H1 (cell line): ENCODE measurements around the gene TRAPPC2L. TPM values are rescaled to one million over a fixed set of nuclear protein-coding genes. Genes with fewer than 3 reads are reported as not detected.

Experiments
- CTCF ChIA-PET: fragments of 300-600 bp; sonication (Branson Sonifier 250); formaldehyde crosslinking; loops from one replicate; lab custom pipeline; 2021; ENCODE audit not compliant: partially characterized antibody; lab: Charles Lee
- POLR2A ChIA-PET: fragments of 300-600 bp; sonication (Branson Sonifier 250); formaldehyde crosslinking; loops from one replicate; lab custom pipeline; 2021; ENCODE audit warnings: inconsistent platforms; ENCODE audit not compliant: partially characterized antibody; lab: Charles Lee
- DNase-seq, 2 experiments: peaks; one replicate each; pipeline versions ENCODE4 v3.0.0 to v3.0.0-alpha.2; 2010 to 2022; ENCODE audit warnings: low spot score in 2 of 2, low read depth in 1 of 2, mixed read lengths in 1 of 2
- FAIRE-seq: peaks from 2 replicates; lab custom pipeline; 2011; peaks lifted over from hg19 to GRCh38; lab: Jason Lieb, UNC
- H2AFZ ChIP-seq: 2 replicates; pipeline ENCODE4 v1.8.1; 2012; ENCODE audit warnings: low read length, inconsistent platforms
- H2AK5ac ChIP-seq: 2 replicates; pipeline ENCODE4 v1.6.1; 2013; ENCODE audit warnings: low read depth, low read length
- H2BK120ac ChIP-seq: replicated peaks from 2 replicates; pipeline ENCODE3; 2013; ENCODE audit warnings: low read depth, low read length, inconsistent platforms
- H2BK12ac ChIP-seq: 2 replicates; pipeline ENCODE4 v1.6.1; 2013; ENCODE audit warnings: low read depth, low read length
- H2BK15ac ChIP-seq: 2 replicates; pipeline ENCODE4 v1.6.1; 2013; ENCODE audit warnings: low read length
- H2BK20ac ChIP-seq: 2 replicates; pipeline ENCODE4 v1.6.1; 2013; ENCODE audit warnings: low read length
- H2BK5ac ChIP-seq: 2 replicates; pipeline ENCODE4 v1.6.1; 2013; ENCODE audit warnings: low read depth, low read length
- H3K14ac ChIP-seq: 2 replicates; pipeline ENCODE4 v1.6.1; 2013; ENCODE audit warnings: inconsistent platforms; ENCODE audit not compliant: insufficient read length
- H3K18ac ChIP-seq: 2 replicates; pipeline ENCODE4 v1.6.1; 2013; ENCODE audit warnings: low read length; ENCODE audit errors: extremely low read depth
- H3K23ac ChIP-seq: 2 replicates; pipeline ENCODE4 v1.6.1; 2013; ENCODE audit warnings: inconsistent platforms; ENCODE audit not compliant: insufficient read length
- H3K23me2 ChIP-seq: 2 replicates; pipeline ENCODE4 v1.6.1; 2013; ENCODE audit warnings: low read depth, low read length
- H3K27ac ChIP-seq: 2 replicates; pipeline ENCODE4 v1.6.1; 2011; ENCODE audit warnings: low read depth, low read length, inconsistent platforms
- H3K27me3 ChIP-seq, 4 experiments: replicated peaks in 1 of 4; 1 replicate in 1 of 4; 2 replicates in 3 of 4; pipeline versions ENCODE4 v1.6.1 to v1.8.1; 2011 to 2013; ENCODE audit warnings: low read length in 3 of 4, mild to moderate bottlenecking in 3 of 4, inconsistent platforms in 2 of 4, mixed read lengths in 2 of 4, moderate library complexity in 1 of 4; ENCODE audit not compliant: control insufficient read depth in 3 of 4, insufficient read depth in 3 of 4; ENCODE audit errors: extremely low read depth in 1 of 4
- H3K36me3 ChIP-seq, 4 experiments: 2 replicates each; pipeline versions ENCODE4 v1.6.1 to v1.8.1; 2011 to 2013; ENCODE audit warnings: mild to moderate bottlenecking in 4 of 4, low read length in 3 of 4, moderate library complexity in 2 of 4, control low read depth in 1 of 4, inconsistent platforms in 1 of 4; ENCODE audit not compliant: insufficient read depth in 4 of 4, control insufficient read depth in 2 of 4
- H3K4ac ChIP-seq: replicated peaks from 2 replicates; pipeline ENCODE3; 2013; ENCODE audit warnings: low read length, low read depth, mixed read lengths, inconsistent platforms; ENCODE audit not compliant: insufficient read length
- H3K4me1 ChIP-seq, 4 experiments: replicated peaks in 1 of 4; 1 replicate in 1 of 4; 2 replicates in 3 of 4; pipeline versions ENCODE4 v1.6.1 to v1.8.1; 2011 to 2013; ENCODE audit warnings: low read length in 3 of 4, inconsistent platforms in 2 of 4, mixed read lengths in 1 of 4; ENCODE audit not compliant: insufficient read depth in 4 of 4, control insufficient read depth in 3 of 4
- H3K4me2 ChIP-seq, 2 experiments: 2 replicates each; pipeline versions ENCODE4 v1.6.1 to v1.8.1; 2011 to 2013; ENCODE audit warnings: low read depth in 2 of 2, low read length in 2 of 2, control low read depth in 1 of 2, inconsistent platforms in 1 of 2, mild to moderate bottlenecking in 1 of 2; ENCODE audit not compliant: insufficient read depth in 1 of 2
- H3K4me3 ChIP-seq, 4 experiments: fragments of 200-600, 300-600 bp in 1 of 4; sonication (generic), shearing (Covaris generic), sonication (Bioruptor Twin) in 1 of 4; 2 replicates each; pipeline versions ENCODE4 v1.5.1 to v1.8.1; 2011 to 2016; ENCODE audit warnings: low read length in 4 of 4, low read depth in 3 of 4, control low read depth in 2 of 4, inconsistent platforms in 2 of 4, mild to moderate bottlenecking in 2 of 4, mixed read lengths in 1 of 4, moderate library complexity in 1 of 4; ENCODE audit not compliant: insufficient read depth in 2 of 4; ENCODE audit errors: extremely low read depth in 1 of 4
- H3K56ac ChIP-seq: replicated peaks from 2 replicates; pipeline ENCODE3; 2013; ENCODE audit warnings: low read depth, mild to moderate bottlenecking, mixed read lengths, low read length, inconsistent platforms; ENCODE audit not compliant: insufficient read length
- H3K79me1 ChIP-seq: 2 replicates; pipeline ENCODE4 v1.6.1; 2013; ENCODE audit warnings: low read depth, low read length, control low read depth
- H3K79me2 ChIP-seq, 2 experiments: 2 replicates each; pipeline versions ENCODE4 v1.6.1 to v1.8.1; 2012 to 2013; ENCODE audit warnings: low read length in 2 of 2, mild to moderate bottlenecking in 2 of 2, inconsistent platforms in 1 of 2; ENCODE audit not compliant: insufficient read depth in 2 of 2, control insufficient read depth in 1 of 2
- H3K9ac ChIP-seq, 4 experiments: replicated peaks in 1 of 4; 1 replicate in 1 of 4; 2 replicates in 3 of 4; pipeline versions ENCODE4 v1.6.1 to v1.8.1; 2011 to 2013; ENCODE audit warnings: low read depth in 3 of 4, low read length in 3 of 4, control low read depth in 2 of 4, mild to moderate bottlenecking in 2 of 4, moderate library complexity in 2 of 4, inconsistent platforms in 1 of 4; ENCODE audit errors: extremely low read depth in 1 of 4
- H3K9me3 ChIP-seq, 2 experiments: 2 replicates each; pipeline versions ENCODE4 v1.6.1 to v1.8.1; 2012 to 2013; ENCODE audit warnings: mild to moderate bottlenecking in 2 of 2, moderate library complexity in 2 of 2, control low read depth in 1 of 2, inconsistent platforms in 1 of 2, low read depth in 1 of 2, low read length in 1 of 2, mixed read lengths in 1 of 2; ENCODE audit not compliant: insufficient read depth in 2 of 2
- H4K20me1 ChIP-seq, 2 experiments: replicated peaks in 1 of 2; 2 replicates each; pipeline versions ENCODE3 to v1.8.1; 2011 to 2013; ENCODE audit warnings: inconsistent platforms in 2 of 2, low read length in 2 of 2, mild to moderate bottlenecking in 1 of 2; ENCODE audit not compliant: insufficient read depth in 2 of 2, control insufficient read depth in 1 of 2
- H4K5ac ChIP-seq: 2 replicates; pipeline ENCODE4 v1.6.1; 2013; ENCODE audit warnings: low read length, low read depth, mixed read lengths, inconsistent platforms; ENCODE audit not compliant: insufficient read length
- H4K8ac ChIP-seq: 2 replicates; pipeline ENCODE4 v1.8.0; 2013; ENCODE audit warnings: mild to moderate bottlenecking, moderate library complexity, low read length, inconsistent platforms; ENCODE audit not compliant: insufficient read depth; ENCODE audit errors: extremely low read depth
- H4K91ac ChIP-seq: replicated peaks from 2 replicates; pipeline ENCODE3; 2013; ENCODE audit warnings: low read length, mixed read lengths, inconsistent platforms; ENCODE audit not compliant: insufficient read length
- MAFK ChIP-seq: IDR thresholded peaks from 2 replicates; pipeline ENCODE4 v1.6.1; 2012; ENCODE audit warnings: low read depth, mild to moderate bottlenecking, improper control_type of control experiment, low read length
- POU5F1 ChIP-seq: IDR thresholded peaks from 2 replicates; pipeline ENCODE4 v1.6.1; 2011; ENCODE audit warnings: low read depth, mild to moderate bottlenecking, low read length, moderate library complexity
- SAP30 ChIP-seq: fragments of 300-600 bp; sonication (generic); IDR thresholded peaks from 2 replicates; pipeline ENCODE4 v1.7.1; 2012; ENCODE audit warnings: low read length, moderate library complexity, mild to moderate bottlenecking, inconsistent platforms; ENCODE audit not compliant: insufficient read depth, insufficient replicate concordance
- WGBS, 2 experiments: shearing (Covaris generic) in 1 of 2; methylation state at CpG; one replicate each; pipeline versions ENCODE4 v1.1.6 to v1.1.7; 2013 to 2015; ENCODE audit warnings: low lambda C conversion rate in 2 of 2, mixed read lengths in 2 of 2, inconsistent platforms in 1 of 2, low coverage in 1 of 2, missing lambda C conversion rate in 1 of 2; ENCODE audit not compliant: insufficient replicate concordance in 2 of 2, insufficient coverage in 1 of 2, insufficient read length in 1 of 2; ENCODE audit errors: extremely low coverage in 1 of 2, missing lambda C conversion rate in 1 of 2; 5-methylcytosine and 5-hydroxymethylcytosine counted together
- polyA plus RNA-seq, 7 experiments: library from polyadenylated mRNA; depleted of rRNA in 3 of 7; stranded (reverse) in 5 of 7; unstranded in 2 of 7; fragments of >200 nt in 5 of 7; fragments of 200-250 nt in 2 of 7; gene quantifications; 1 replicate in 5 of 7; 2 replicates in 1 of 7; 4 replicates in 1 of 7; pipeline versions ENCODE4 v1.2.1 to v1.2.3, GENCODE V29; 2011 to 2013; ENCODE audit warnings: missing spikeins in 2 of 7, mixed read lengths in 2 of 7
- total RNA-seq: library from RNA; stranded (reverse); fragmentation: NEBNext Ultra II Directional; extraction: Animal tissue kit (Norgen Biotek cat#: 25700); gene quantifications from 2 replicates; pipeline ENCODE4 v1.2.1, GENCODE V29; 2021

The TRAPPC2L gene
- total and polyA plus RNA-seq, 2 of the 8 experiments (the other 6 are each of a cell fraction or from before 2014, with no cell fraction given) = 98.7 to 133 TPM

DNA sequence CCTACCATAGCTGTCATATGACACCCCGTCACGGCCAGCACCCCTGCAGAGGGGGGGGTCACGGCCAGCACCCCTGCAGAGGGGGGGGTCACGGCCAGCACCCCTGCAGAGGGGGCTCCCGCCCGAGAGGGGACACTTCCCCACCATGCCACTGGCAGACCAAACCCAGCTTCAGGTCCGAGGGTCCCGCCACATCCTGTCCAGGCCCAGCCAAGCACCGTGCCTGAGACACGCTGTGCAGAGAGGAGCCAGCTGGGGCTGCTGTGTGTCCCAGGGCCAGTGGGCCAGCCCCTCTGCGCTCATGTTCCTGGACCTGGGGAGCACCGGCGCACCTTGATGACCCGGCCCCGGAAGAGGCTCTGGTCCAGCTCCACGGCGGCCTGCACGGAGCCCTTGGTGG, 7.6 kb downstream of the TRAPPC2L start:
- Histone ChIP-seq H3K4me3 (no peak overlapping the region), H3K9ac (no peak overlapping the region), H3K4me2 (no peak overlapping the region), H2BK120ac (no peak overlapping the region), H3K9me3 (no peaks in the 10 kb centered on the region), H3K18ac (no peak overlapping the region), H2BK5ac (no peak overlapping the region), H3K4me1 (no peaks in the 10 kb centered on the region), H3K23ac (no peak overlapping the region), H2AK5ac (no peak overlapping the region), H2BK12ac (no peak overlapping the region), H3K27me3 (no peaks in the 10 kb centered on the region), H2AFZ (no peak overlapping the region), H3K79me2 (no peaks in the 10 kb centered on the region), H3K14ac (no peak overlapping the region), H3K4ac (no peak overlapping the region), H3K23me2 (no peaks in the 10 kb centered on the region), H3K36me3 (peaks cover 9 to 16% (median 12%) of the 10 kb centered on the region in 4 experiments), H4K91ac (no peak overlapping the region), H3K56ac (no peak overlapping the region), H2BK20ac (no peak overlapping the region), H3K27ac (no peak overlapping the region), H4K5ac (no peak overlapping the region), H4K20me1 (peaks cover 0 to 2% of the 10 kb centered on the region in 2 experiments), H3K79me1 (no peaks in the 10 kb centered on the region), H4K8ac (no peak overlapping the region), H2BK15ac (no peak overlapping the region)
- CTCF ChIA-PET = interaction anchor here (1.3 to 1.8 kb wide), 3 partner anchors 48 to 113 kb away, joined by 4 to 5 read pairs (median 4); no protein-coding TSS in a partner anchor
- POLR2A ChIA-PET = interaction anchor here (0.8 to 1.8 kb wide), 9 partner anchors 9 to 305 kb away, joined by 3 to 5 read pairs (median 3); no protein-coding TSS in a partner anchor
- FAIRE-seq = no peak
- no peak for DNase-seq
- TF ChIP-seq SAP30 = no peak
- no peak for TF ChIP-seq POU5F1
- TF ChIP-seq MAFK = no peak
- WGBS, 2 experiments = 93% methylated on average over 12 of the region's 18 CpGs; no CpG with 5 or more reads in 1 of the 2 experiments
